ENCODE results near the gene RAP1A. TPM values are rescaled to one million over a fixed set of nuclear protein-coding genes. Genes with fewer than 3 reads are reported as not detected.

Gene RAP1A
- total RNA-seq, 1 experiment from 2014 or later = 26.7 TPM

GRCh38 chr1:111727056-111727455, 107.5 kb downstream of the RAP1A start:
- H3K9ac ChIP-seq (ENCODE audit: extremely low read depth, insufficient read length, low read length) = no peak overlapping the region
- no peak overlapping the region for H4K91ac ChIP-seq (ENCODE audit: insufficient read length, low read depth, low read length)
- H3K4me2 ChIP-seq (ENCODE audit: insufficient read depth, insufficient read length, low read length) = no peak overlapping the region
- no peak overlapping the region for H3K23ac ChIP-seq (ENCODE audit: insufficient read length, low read depth, low read length)
- H4K20me1 ChIP-seq (ENCODE audit: control insufficient read depth, insufficient read depth, insufficient read length) = peaks cover 2% of the 10 kb centered on the region
- no peaks in the 10 kb centered on the region for H3K79me2 ChIP-seq (ENCODE audit: insufficient read depth, low read length)
- H3K79me1 ChIP-seq (ENCODE audit: insufficient read depth, low read depth, low read length, poor library complexity, severe bottlenecking) = peaks cover 2% of the 10 kb centered on the region
- H3K56ac ChIP-seq (ENCODE audit: insufficient read length, low read depth, low read length) = no peak overlapping the region
- no peak for DNase-seq
- H3K4me1 ChIP-seq (ENCODE audit: insufficient read depth, low read length) = peaks cover 6% of the 10 kb centered on the region; the same call in 1 of the 2 replicates
- H4K8ac ChIP-seq (replicated peaks; ENCODE audit: insufficient read length, low read depth, low read length) = no peak overlapping the region
- H2AK5ac ChIP-seq (ENCODE audit: insufficient read length, low read length) = no peak overlapping the region
- no peaks in the 10 kb centered on the region; a peak in 1 of 5 replicates for H3K9me3 Mint-ChIP-seq
- no peaks in the 10 kb centered on the region for H3K27me3 ChIP-seq (ENCODE audit: insufficient read depth, low read length)
- H2BK5ac ChIP-seq (ENCODE audit: insufficient read length, low read length) = no peak overlapping the region
- H3K4ac ChIP-seq (ENCODE audit: low read depth, low read length) = no peak overlapping the region
- no peak overlapping the region for H2BK12ac ChIP-seq (ENCODE audit: insufficient read length, low read depth, low read length)
- H3K36me3 Mint-ChIP-seq (ENCODE audit: insufficient read depth in 1 of 3, low read depth in 3 of 3) = peaks cover 2 to 4% (median 3%) of the 10 kb centered on the region in 3 experiments; a peak in 4 of 7 replicates
- WGBS (ENCODE audit: extremely low coverage, insufficient read length, low lambda C conversion rate) = no CpG with 5 or more reads among the region's 18 CpGs
- H3T11ph ChIP-seq (ENCODE audit: low read length) = no peak overlapping the region
- H3K27ac Mint-ChIP-seq = peak overlapping the region in 1 of 3 experiments; percentile 40; a peak in 1 of 7 replicates
- no peak overlapping the region for H3K14ac ChIP-seq (ENCODE audit: insufficient read depth, low read length)
- no peak overlapping the region for H2BK20ac ChIP-seq (ENCODE audit: low read depth, low read length, poor library complexity, severe bottlenecking)
- peaks cover 1% of the 10 kb centered on the region; the same call in 1 of the 2 replicates for H3K27me3 Mint-ChIP-seq (ENCODE audit: low read depth)
- H2AFZ ChIP-seq (ENCODE audit: low read length) = no peak overlapping the region
- no peaks in the 10 kb centered on the region for H3K23me2 ChIP-seq (ENCODE audit: insufficient read length, low read depth, low read length, poor library complexity, severe bottlenecking)
- H3K4me1 Mint-ChIP-seq = peaks cover 33 to 37% of the 10 kb centered on the region in 2 experiments
- no peak overlapping the region for H2BK15ac ChIP-seq (ENCODE audit: low read depth, low read length)
- H3K4me3 Mint-ChIP-seq = no peak overlapping the region
- TF ChIP-seq CTCF (conservative IDR thresholded peaks at IDR 0.05) = no peak
- no peaks in the 10 kb centered on the region for H3K9me3 ChIP-seq (ENCODE audit: control insufficient read depth, low read depth, low read length)
- H3K27ac ChIP-seq (ENCODE audit: insufficient read length, low read depth, low read length) = no peak overlapping the region
- no peak overlapping the region for H3K18ac ChIP-seq (ENCODE audit: insufficient read length, low read depth, low read length)
- no peak overlapping the region for H4K5ac ChIP-seq (ENCODE audit: insufficient read length, low read depth, low read length)
- H2BK120ac ChIP-seq (ENCODE audit: low read depth, low read length, poor library complexity, severe bottlenecking) = no peak overlapping the region
